ENCODE measurements around the gene ROR2.

- TF ChIP-seq NONO (IDR thresholded peaks at IDR 0.05): no peak
- TF ChIP-seq NONO (CRISPR knock-in tag; conservative IDR thresholded peaks at IDR 0.05): no peak
- TF ChIP-seq EZH2 (conservative IDR thresholded peaks at IDR 0.05; ENCODE audit: low read depth, low read length): no peak
- TF ChIP-seq NFIC (IDR thresholded peaks at IDR 0.05; ENCODE audit: low read length): no peak
- no peak for TF ChIP-seq TAF1 (CRISPR knock-in tag; IDR thresholded peaks at IDR 0.05)
- TF ChIP-seq ZNF512 (CRISPR knock-in tag; IDR thresholded peaks at IDR 0.05): no peak
- TF ChIP-seq JUND (CRISPR knock-in tag; IDR thresholded peaks at IDR 0.05): no peak
- no peak for TF ChIP-seq RNF219 (CRISPR knock-in tag; IDR thresholded peaks at IDR 0.05)
- TF ChIP-seq HMGXB4 (CRISPR knock-in tag; IDR thresholded peaks at IDR 0.05; ENCODE audit: borderline replicate concordance in 1 of 2, low read depth in 1 of 2): no peak
- TF ChIP-seq CTCF (CRISPR knock-in tag; IDR thresholded peaks at IDR 0.05): no peak
- no peak for TF ChIP-seq ZNF768 (CRISPR knock-in tag; IDR thresholded peaks at IDR 0.05)
These were observed 30.4 kb downstream of the ROR2 start for GRCh38 chr9:91919621-91920020.
